Epithelial cell of esophagus (primary cell): ENCODE results near the gene MS4A10.

Source experiments
- DNase-seq: peaks from one replicate; pipeline ENCODE4 v3.0.0; 2010; ENCODE audit warnings: low read depth
- H3K4me3 ChIP-seq: 2 replicates; pipeline ENCODE4 v1.5.1; 2011; ENCODE audit warnings: mild to moderate bottlenecking, low read length, control low read depth
- CTCF ChIP-seq: IDR thresholded peaks from 2 replicates; pipeline ENCODE4 v1.5.1; 2011; ENCODE audit warnings: low read depth, mild to moderate bottlenecking, low read length, control low read depth, inconsistent platforms; ENCODE audit not compliant: insufficient read depth; ENCODE audit errors: missing control alignments

MS4A10 gene

GRCh38 chr11:60848714-60849151, 63.6 kb downstream of the MS4A10 start:
- no peak for TF ChIP-seq CTCF
- DNase-seq, result no peak
- H3K4me3 ChIP-seq, result no peak overlapping the region

GRCh38 chr11:60849641-60850520, 64.7 kb downstream of the MS4A10 start:
- DNase-seq, result no peak

More at GRCh38 chr11:60849641-60850520, 64.7 kb downstream of the MS4A10 start:
- H3K4me3 ChIP-seq, result no peak overlapping the region
- TF ChIP-seq CTCF, result no peak
